GM19351 (cell line): ENCODE data around the gene F2.

ENCODE experiments used
- ATAC-seq: cut with Tn5 transposase; IDR thresholded peaks from one replicate; pipeline ENCODE4 v1.9.1; 2021; ENCODE audit warnings: mild to moderate bottlenecking, moderate library complexity; ENCODE audit not compliant: unreplicated experiment

Gene F2

GRCh38 chr11:46737699-46738098 lies 18.7 kb downstream of the F2 start:
- no peak for ATAC-seq

DNA sequence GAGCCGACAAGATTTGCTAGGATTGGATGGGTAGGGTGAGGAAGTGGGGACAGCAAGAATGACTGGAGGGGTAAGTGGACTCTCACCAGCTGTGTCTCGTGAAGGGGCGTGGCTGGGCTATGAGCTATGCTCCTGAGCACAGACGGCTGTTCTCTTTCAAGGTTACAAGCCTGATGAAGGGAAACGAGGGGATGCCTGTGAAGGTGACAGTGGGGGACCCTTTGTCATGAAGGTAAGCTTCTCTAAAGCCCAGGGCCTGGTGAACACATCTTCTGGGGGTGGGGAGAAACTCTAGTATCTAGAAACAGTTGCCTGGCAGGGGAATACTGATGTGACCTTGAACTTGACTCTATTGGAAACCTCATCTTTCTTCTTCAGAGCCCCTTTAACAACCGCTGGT lies 19.9 kb downstream of the F2 start:
- ATAC-seq: no peak

GRCh38 chr11:46741600-46742484 lies 22.8 kb downstream of the F2 start:
- no peak for ATAC-seq

DNA sequence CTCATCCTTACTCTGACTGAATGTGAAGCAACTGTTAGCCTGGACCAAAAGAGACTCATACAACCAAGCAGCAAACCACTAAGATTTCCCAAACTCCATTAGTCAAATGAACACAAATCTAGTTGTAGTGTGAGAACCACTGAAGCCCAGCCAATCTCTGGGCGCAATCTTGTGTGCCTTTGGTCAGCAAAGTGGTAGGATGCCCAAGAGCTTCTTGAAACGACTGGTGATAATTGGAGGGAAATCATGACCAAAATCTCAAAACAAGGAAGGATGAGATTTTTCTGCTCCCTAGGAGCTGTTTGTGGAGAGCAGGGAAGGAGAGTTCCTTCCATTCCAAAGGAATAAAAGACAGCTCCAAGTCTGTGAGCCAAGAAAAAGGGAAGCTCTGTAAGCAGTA lies 24.0 kb downstream of the F2 start:
- no peak for ATAC-seq

- no peak for ATAC-seq
Measured at GRCh38 chr11:46743693-46744339, 24.8 kb downstream of the F2 start.

DNA sequence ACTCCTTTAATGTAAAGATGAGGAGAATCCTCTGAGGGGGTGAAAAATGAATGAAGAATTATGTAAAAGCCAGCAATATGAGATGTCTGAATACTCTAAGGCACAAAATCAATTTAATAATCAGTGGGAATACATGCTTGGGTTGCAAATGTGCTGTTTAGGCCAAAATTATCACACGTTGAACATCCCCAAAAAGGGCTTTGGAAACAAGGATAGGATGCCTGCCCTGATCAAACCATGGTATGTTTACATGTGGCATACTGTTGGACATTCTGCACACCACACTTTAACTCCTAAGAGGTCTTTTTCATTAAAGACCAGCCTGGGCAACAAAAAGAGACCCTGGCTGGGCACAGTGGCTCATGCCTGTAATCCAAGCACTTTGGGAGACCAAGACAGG lies 26.3 kb downstream of the F2 start:
- no peak for ATAC-seq

DNA sequence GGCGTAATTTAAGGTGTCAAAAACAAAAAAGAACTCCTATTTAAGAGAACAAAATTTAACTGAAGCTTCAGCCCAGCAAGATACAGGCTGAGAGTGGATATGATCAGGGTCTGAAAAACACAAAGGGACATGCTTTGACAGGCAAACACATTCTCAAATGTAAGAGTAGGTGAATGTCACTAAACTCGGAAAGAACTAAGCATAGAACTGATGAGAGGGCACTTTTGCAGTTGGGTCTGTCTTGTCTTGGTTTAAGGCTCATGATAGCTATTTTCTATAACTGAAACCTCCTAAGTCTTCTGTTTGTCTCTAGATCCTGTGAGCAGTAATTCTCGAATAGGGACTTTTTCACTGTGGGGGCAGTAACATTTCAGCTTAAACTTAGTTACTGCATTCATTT lies 27.0 kb downstream of the F2 start:
- ATAC-seq: no peak

- ATAC-seq: no peak
Measured at GRCh38 chr11:46747150-46747549, 28.1 kb downstream of the F2 start.

DNA sequence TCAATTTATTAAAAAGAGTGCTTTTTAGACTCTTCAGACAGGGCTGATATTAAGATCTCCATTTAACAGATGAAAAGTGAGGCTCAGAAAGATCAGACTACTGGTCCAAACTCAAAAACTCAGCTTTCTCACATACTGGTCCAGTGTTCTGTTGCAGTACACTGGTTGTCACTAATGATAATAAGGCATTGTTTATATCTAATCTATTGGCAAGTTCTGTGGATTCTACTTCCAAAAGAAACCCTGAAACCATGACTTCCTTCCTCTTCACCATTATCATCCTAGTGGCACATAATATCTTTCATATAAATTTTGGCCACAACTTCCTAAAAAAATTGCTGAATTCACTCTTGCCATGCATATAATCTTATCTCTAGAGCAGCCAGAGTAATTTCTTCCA lies 36.9 kb downstream of the F2 start:
- no peak for ATAC-seq

GRCh38 chr11:46759196-46759595 lies 40.2 kb downstream of the F2 start:
- ATAC-seq: no peak

DNA sequence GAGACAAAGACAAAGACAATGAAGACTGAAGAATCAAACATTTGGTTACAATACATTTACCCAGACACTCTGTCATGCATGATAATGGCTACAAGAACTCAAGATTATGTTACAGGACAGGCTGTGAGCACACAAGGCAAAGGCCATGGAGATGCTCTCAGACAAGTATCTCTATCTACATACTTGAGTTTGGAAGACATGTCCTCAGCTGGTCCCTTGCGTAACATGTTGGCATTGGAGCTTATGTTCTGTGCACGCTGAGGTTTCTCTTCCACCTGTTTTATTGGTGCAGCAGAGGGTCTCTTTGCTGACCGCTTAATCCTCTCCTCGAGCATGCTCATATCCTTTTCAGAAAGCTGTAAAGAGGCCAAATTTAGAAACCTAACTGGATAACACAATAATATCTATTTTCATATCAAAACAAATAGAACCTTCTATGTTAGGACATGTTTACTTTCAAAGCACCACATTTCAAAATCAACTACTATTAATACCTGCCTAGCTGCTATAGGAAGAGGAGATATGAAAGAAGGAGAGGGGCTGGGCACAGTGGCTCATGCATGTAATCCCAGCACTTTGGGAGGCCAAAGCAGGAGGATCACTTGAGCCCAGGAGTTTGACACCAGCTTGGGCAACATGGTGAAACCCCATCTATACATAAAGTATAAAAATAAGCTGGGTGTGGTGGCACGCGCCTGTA lies 41.6 kb downstream of the F2 start:
- ATAC-seq: no peak

DNA sequence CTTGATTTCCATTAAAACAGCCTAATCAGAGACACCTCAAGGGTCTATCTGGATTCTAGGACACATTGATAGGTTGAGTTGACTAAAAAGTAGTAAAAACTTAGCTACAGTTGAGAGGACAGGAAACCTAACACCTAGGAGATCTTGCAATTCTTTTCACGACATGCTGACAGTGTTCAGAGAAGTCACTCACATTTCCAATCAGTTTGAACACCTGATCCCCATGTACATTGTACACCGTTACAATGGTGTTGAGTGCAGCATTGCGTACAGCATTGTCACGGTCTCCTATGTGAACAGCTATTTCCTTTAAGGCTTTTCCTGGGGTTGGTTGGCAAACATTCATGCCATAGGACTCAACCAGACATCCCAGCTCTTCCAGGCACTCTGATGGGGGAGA lies 42.8 kb downstream of the F2 start:
- ATAC-seq: no peak

GRCh38 chr11:46762248-46762647 lies 43.2 kb downstream of the F2 start:
- no peak for ATAC-seq

DNA sequence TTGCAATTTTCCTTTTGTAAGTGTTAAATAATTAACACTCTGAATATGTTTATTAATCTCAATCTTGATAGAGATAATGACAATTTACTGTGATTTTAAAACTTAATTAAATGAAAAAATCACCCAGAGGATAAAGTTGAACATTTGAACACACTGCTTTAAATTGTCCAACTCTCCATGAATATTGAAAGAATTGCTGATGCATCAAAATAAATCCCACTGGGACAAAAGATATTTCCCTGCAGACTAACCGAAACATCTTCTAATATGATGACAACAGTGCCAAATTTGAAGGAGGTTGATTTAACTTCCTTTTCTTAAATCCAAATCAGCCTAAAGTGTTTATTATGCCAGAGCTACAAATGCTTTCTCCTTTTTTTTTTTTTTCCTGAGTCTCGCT lies 47.6 kb downstream of the F2 start:
- ATAC-seq: no peak

DNA sequence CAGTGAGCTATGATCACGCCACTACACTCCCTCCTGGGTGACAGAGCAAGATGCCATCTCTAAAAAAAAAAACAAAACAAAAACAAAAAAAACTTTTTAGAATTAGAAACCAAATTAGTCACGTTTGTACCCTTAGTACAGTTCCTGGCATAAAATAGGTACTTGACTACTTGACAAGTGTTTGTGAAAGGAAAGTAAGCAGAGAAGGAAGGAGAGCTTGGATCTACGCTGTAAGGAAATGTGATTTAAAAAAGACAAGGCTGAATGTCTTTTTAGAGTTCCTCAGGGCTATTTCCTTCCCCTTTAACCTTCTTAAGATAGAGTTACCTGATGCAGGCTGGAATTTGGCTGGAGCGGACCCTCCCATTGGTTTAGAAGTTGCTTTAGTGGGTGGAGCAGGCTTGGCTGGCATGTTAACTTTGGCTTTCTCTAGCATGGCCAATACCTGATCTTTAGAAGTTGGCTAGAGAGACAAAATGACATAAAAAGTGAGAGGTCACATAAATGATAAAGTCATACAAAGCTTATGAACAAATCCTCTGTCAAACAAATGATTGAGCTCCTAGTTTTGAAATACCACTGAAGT lies 50.7 kb downstream of the F2 start:
- no peak for ATAC-seq

DNA sequence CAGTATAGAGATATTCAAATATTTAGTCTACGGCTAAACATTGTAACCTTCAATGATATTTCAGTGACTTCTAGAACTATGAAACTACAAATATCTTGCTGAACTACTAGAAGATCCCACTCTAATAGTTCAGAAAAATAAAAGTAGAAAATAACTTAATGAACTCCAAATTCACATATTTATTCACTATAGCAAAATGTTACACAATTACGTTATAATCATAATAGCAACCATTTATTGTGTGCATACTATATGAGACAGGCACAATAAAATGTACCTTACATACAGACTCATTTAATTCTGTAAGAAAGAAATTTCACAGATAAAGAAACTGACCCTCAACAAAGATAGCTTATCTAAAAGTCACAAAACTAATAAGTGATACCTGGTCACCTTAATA lies 57.9 kb downstream of the F2 start:
- no peak for ATAC-seq

DNA sequence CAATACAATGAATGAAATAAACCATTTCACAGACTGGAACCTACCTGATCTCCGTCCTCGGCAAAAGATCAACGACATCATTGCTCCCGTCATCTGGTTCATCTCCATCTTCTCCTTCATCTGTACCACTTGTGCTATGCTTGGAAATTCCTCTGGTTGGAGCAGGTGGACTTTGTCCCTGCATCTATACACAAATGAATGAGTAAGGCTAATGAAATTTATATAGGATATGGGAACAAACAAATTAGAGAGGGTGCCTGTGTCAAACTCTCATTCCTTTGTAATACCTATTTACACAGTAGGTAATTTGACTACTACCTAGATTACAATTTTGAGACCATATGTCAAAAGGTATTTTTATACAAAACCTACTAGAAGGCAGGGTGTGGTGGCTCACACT lies 59.4 kb downstream of the F2 start:
- ATAC-seq: no peak
